DND-41 (cell line): ENCODE data around the gene VWA8.

Source experiments
- EZH2 ChIP-seq: IDR thresholded peaks from 3 replicates; pipeline ENCODE4 v1.6.1; 2012; ENCODE audit warnings: borderline replicate concordance, low read depth, mild to moderate bottlenecking, moderate library complexity, low read length, inconsistent platforms; ENCODE audit not compliant: severe bottlenecking
- TF ChIP-seq, protein P1 (sequence below): IDR thresholded peaks from 2 replicates; pipeline ENCODE4 v1.5.1; 2012; ENCODE audit warnings: borderline replicate concordance, low read length, moderate library complexity, mild to moderate bottlenecking; ENCODE audit not compliant: poor library complexity, severe bottlenecking; ENCODE audit errors: extremely low read depth

GRCh38 chr13:41588899-41589298, 372.0 kb downstream of the VWA8 start:
- TF ChIP-seq EZH2: no peak
- TF ChIP-seq, protein P1, sequence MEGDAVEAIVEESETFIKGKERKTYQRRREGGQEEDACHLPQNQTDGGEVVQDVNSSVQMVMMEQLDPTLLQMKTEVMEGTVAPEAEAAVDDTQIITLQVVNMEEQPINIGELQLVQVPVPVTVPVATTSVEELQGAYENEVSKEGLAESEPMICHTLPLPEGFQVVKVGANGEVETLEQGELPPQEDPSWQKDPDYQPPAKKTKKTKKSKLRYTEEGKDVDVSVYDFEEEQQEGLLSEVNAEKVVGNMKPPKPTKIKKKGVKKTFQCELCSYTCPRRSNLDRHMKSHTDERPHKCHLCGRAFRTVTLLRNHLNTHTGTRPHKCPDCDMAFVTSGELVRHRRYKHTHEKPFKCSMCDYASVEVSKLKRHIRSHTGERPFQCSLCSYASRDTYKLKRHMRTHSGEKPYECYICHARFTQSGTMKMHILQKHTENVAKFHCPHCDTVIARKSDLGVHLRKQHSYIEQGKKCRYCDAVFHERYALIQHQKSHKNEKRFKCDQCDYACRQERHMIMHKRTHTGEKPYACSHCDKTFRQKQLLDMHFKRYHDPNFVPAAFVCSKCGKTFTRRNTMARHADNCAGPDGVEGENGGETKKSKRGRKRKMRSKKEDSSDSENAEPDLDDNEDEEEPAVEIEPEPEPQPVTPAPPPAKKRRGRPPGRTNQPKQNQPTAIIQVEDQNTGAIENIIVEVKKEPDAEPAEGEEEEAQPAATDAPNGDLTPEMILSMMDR: no peak
